ENCODE data around the gene SYT15B. TPM values are rescaled to one million over a fixed set of nuclear protein-coding genes. Genes with fewer than 3 reads are reported as not detected.
"Not testable (repeated sequence)": the region's sequence is repeated elsewhere in the genome, so short reads cannot be mapped to it uniquely, and the experiment has no call there.

SYT15B gene
- total and polyA plus RNA-seq, 2 donors (not counting 1 experiment from before 2014, with no cell fraction given), result 0.03 TPM; not detected in 1

GRCh38 chr10:47768085-47768484, 4.7 kb upstream of the SYT15B start:
- DNase-seq (ENCODE audit: low read depth in 2 of 2), result peak; percentile 51 to 55
- H3K9ac ChIP-seq (ENCODE audit: insufficient read depth, low read length); H3K27ac ChIP-seq (ENCODE audit: insufficient read depth, low read length); H4K20me1 ChIP-seq (ENCODE audit: control insufficient read depth, extremely low read depth, insufficient read depth, low read length); H3K27me3 ChIP-seq (ENCODE audit: control insufficient read depth, insufficient read depth, low read length); H3K4me1 ChIP-seq (ENCODE audit: control insufficient read depth, extremely low read depth, insufficient read depth, low read length); H3K9me3 ChIP-seq (ENCODE audit: control insufficient read depth, insufficient read depth, low read depth, low read length); H3K4me2 ChIP-seq (ENCODE audit: extremely low read depth, insufficient read depth, low read length); H3K4me3 ChIP-seq (replicated peaks in 1 of 4; ENCODE audit: control extremely low read depth in 1 of 4, insufficient read depth in 1 of 4, low read depth in 3 of 4, low read length in 4 of 4); H3K79me2 ChIP-seq (ENCODE audit: control insufficient read depth, insufficient read depth, low read length); H2AFZ ChIP-seq (ENCODE audit: low read length); H3K36me3 ChIP-seq (ENCODE audit: control insufficient read depth, insufficient read depth, low read length): not testable (repeated sequence)
- peak in 1 of 2 donors; percentile 8 for TF ChIP-seq CTCF (conservative IDR thresholded peaks at IDR 0.05 in 1 of 2, IDR thresholded peaks at IDR 0.05 in 1 of 2; ENCODE audit: low read depth in 1 of 2, low read length in 2 of 2)

- DNase-seq (ENCODE audit: low read depth in 2 of 2); H3K79me2 ChIP-seq (ENCODE audit: control insufficient read depth, insufficient read depth, low read length); H3K27ac ChIP-seq (ENCODE audit: insufficient read depth, low read length); H3K9ac ChIP-seq (ENCODE audit: insufficient read depth, low read length); H3K9me3 ChIP-seq (ENCODE audit: control insufficient read depth, insufficient read depth, low read depth, low read length); H3K36me3 ChIP-seq (ENCODE audit: control insufficient read depth, insufficient read depth, low read length); H3K4me1 ChIP-seq (ENCODE audit: control insufficient read depth, extremely low read depth, insufficient read depth, low read length); H3K4me3 ChIP-seq (replicated peaks in 1 of 4; ENCODE audit: control extremely low read depth in 1 of 4, insufficient read depth in 1 of 4, low read depth in 3 of 4, low read length in 4 of 4); H4K20me1 ChIP-seq (ENCODE audit: control insufficient read depth, extremely low read depth, insufficient read depth, low read length); H2AFZ ChIP-seq (ENCODE audit: low read length); H3K4me2 ChIP-seq (ENCODE audit: extremely low read depth, insufficient read depth, low read length); H3K27me3 ChIP-seq (ENCODE audit: control insufficient read depth, insufficient read depth, low read length): not testable (repeated sequence)
Observed at GRCh38 chr10:47767236-47767635, 3.8 kb upstream of the SYT15B start.

GRCh38 chr10:47765232-47765631, 1.8 kb upstream of the SYT15B start:
- not testable (repeated sequence) for H3K4me3 ChIP-seq (replicated peaks in 1 of 4; ENCODE audit: control extremely low read depth in 1 of 4, insufficient read depth in 1 of 4, low read depth in 3 of 4, low read length in 4 of 4); H3K27ac ChIP-seq (ENCODE audit: insufficient read depth, low read length); H3K9ac ChIP-seq (ENCODE audit: insufficient read depth, low read length); DNase-seq (ENCODE audit: low read depth in 2 of 2); H3K36me3 ChIP-seq (ENCODE audit: control insufficient read depth, insufficient read depth, low read length); H2AFZ ChIP-seq (ENCODE audit: low read length); H3K27me3 ChIP-seq (ENCODE audit: control insufficient read depth, insufficient read depth, low read length); H3K4me1 ChIP-seq (ENCODE audit: control insufficient read depth, extremely low read depth, insufficient read depth, low read length); H3K9me3 ChIP-seq (ENCODE audit: control insufficient read depth, insufficient read depth, low read depth, low read length); H3K79me2 ChIP-seq (ENCODE audit: control insufficient read depth, insufficient read depth, low read length); H4K20me1 ChIP-seq (ENCODE audit: control insufficient read depth, extremely low read depth, insufficient read depth, low read length); H3K4me2 ChIP-seq (ENCODE audit: extremely low read depth, insufficient read depth, low read length)

- not testable (repeated sequence) for H3K4me3 ChIP-seq (replicated peaks in 1 of 4; ENCODE audit: control extremely low read depth in 1 of 4, insufficient read depth in 1 of 4, low read depth in 3 of 4, low read length in 4 of 4); H3K27ac ChIP-seq (ENCODE audit: insufficient read depth, low read length); H3K79me2 ChIP-seq (ENCODE audit: control insufficient read depth, insufficient read depth, low read length); H4K20me1 ChIP-seq (ENCODE audit: control insufficient read depth, extremely low read depth, insufficient read depth, low read length); H3K4me1 ChIP-seq (ENCODE audit: control insufficient read depth, extremely low read depth, insufficient read depth, low read length); H3K4me2 ChIP-seq (ENCODE audit: extremely low read depth, insufficient read depth, low read length); H3K9ac ChIP-seq (ENCODE audit: insufficient read depth, low read length); H3K9me3 ChIP-seq (ENCODE audit: control insufficient read depth, insufficient read depth, low read depth, low read length); H2AFZ ChIP-seq (ENCODE audit: low read length); H3K36me3 ChIP-seq (ENCODE audit: control insufficient read depth, insufficient read depth, low read length); H3K27me3 ChIP-seq (ENCODE audit: control insufficient read depth, insufficient read depth, low read length); DNase-seq (ENCODE audit: low read depth in 2 of 2)
- peak; percentile 43 for TF ChIP-seq EZH2 (IDR thresholded peaks at IDR 0.05; ENCODE audit: low read length, missing control alignments)
Observed at GRCh38 chr10:47762674-47763553, 478 bp downstream of the SYT15B start.

GRCh38 chr10:47758855-47759254, 4.5 kb downstream of the SYT15B start:
- not testable (repeated sequence) for H4K20me1 ChIP-seq (ENCODE audit: control insufficient read depth, extremely low read depth, insufficient read depth, low read length); H3K27ac ChIP-seq (ENCODE audit: insufficient read depth, low read length); H3K4me3 ChIP-seq (replicated peaks in 1 of 4; ENCODE audit: control extremely low read depth in 1 of 4, insufficient read depth in 1 of 4, low read depth in 3 of 4, low read length in 4 of 4); H3K79me2 ChIP-seq (ENCODE audit: control insufficient read depth, insufficient read depth, low read length); H3K36me3 ChIP-seq (ENCODE audit: control insufficient read depth, insufficient read depth, low read length); DNase-seq (ENCODE audit: low read depth in 2 of 2); H3K4me1 ChIP-seq (ENCODE audit: control insufficient read depth, extremely low read depth, insufficient read depth, low read length); H3K9me3 ChIP-seq (ENCODE audit: control insufficient read depth, insufficient read depth, low read depth, low read length); H3K4me2 ChIP-seq (ENCODE audit: extremely low read depth, insufficient read depth, low read length); H2AFZ ChIP-seq (ENCODE audit: low read length); H3K9ac ChIP-seq (ENCODE audit: insufficient read depth, low read length); H3K27me3 ChIP-seq (ENCODE audit: control insufficient read depth, insufficient read depth, low read length)

- not testable (repeated sequence) for DNase-seq (ENCODE audit: low read depth in 2 of 2); H4K20me1 ChIP-seq (ENCODE audit: control insufficient read depth, extremely low read depth, insufficient read depth, low read length); H3K9me3 ChIP-seq (ENCODE audit: control insufficient read depth, insufficient read depth, low read depth, low read length); H3K4me2 ChIP-seq (ENCODE audit: extremely low read depth, insufficient read depth, low read length); H3K9ac ChIP-seq (ENCODE audit: insufficient read depth, low read length); H3K4me1 ChIP-seq (ENCODE audit: control insufficient read depth, extremely low read depth, insufficient read depth, low read length); H3K27me3 ChIP-seq (ENCODE audit: control insufficient read depth, insufficient read depth, low read length); H2AFZ ChIP-seq (ENCODE audit: low read length); H3K4me3 ChIP-seq (replicated peaks in 1 of 4; ENCODE audit: control extremely low read depth in 1 of 4, insufficient read depth in 1 of 4, low read depth in 3 of 4, low read length in 4 of 4); H3K27ac ChIP-seq (ENCODE audit: insufficient read depth, low read length); H3K36me3 ChIP-seq (ENCODE audit: control insufficient read depth, insufficient read depth, low read length); H3K79me2 ChIP-seq (ENCODE audit: control insufficient read depth, insufficient read depth, low read length)
Observed at GRCh38 chr10:47756169-47756568, 7.2 kb downstream of the SYT15B start.
